ENCODE measurements around the gene SPRYD7.

- TF ChIP-seq CTCF (IDR thresholded peaks at IDR 0.05; ENCODE audit: insufficient read depth, low read depth, low read length) (no peak), EZH2 (IDR thresholded peaks at IDR 0.05; ENCODE audit: insufficient read depth, low read length) (no peak)
Measured at GRCh38 chr13:49895826-49896225, 40.3 kb downstream of the SPRYD7 start.

Data from astrocyte (in vitro differentiated cells and primary cell).